ENCODE measurements around the gene CIAO2A.

- no peak for TF ChIP-seq CTCF (IDR thresholded peaks at IDR 0.05; ENCODE audit: poor library complexity, severe bottlenecking)
- TF ChIP-seq SMC3 (conservative IDR thresholded peaks at IDR 0.05; ENCODE audit: poor library complexity): no peak
- no peak for TF ChIP-seq EZH2 (IDR thresholded peaks at IDR 0.05; ENCODE audit: borderline replicate concordance, insufficient read depth, low read length, poor library complexity, severe bottlenecking)
- TF ChIP-seq POLR2AphosphoS5 (IDR thresholded peaks at IDR 0.05): no peak
Observed at GRCh38 chr15:64070106-64070505, 23.5 kb downstream of the CIAO2A start.

All from neural cell (in vitro differentiated cells).